Measurements from ENCODE around the gene RFC2. TPM values are rescaled to one million over a fixed set of nuclear protein-coding genes. Genes with fewer than 3 reads are reported as not detected.
"Not testable (repeated sequence)": the region's sequence is repeated elsewhere in the genome, so short reads cannot be mapped to it uniquely, and the experiment has no call there.

RFC2 gene
- total RNA-seq, 4 donors from 2014 or later, result 11.4 to 16.8 (median 14.0) TPM

DNA sequence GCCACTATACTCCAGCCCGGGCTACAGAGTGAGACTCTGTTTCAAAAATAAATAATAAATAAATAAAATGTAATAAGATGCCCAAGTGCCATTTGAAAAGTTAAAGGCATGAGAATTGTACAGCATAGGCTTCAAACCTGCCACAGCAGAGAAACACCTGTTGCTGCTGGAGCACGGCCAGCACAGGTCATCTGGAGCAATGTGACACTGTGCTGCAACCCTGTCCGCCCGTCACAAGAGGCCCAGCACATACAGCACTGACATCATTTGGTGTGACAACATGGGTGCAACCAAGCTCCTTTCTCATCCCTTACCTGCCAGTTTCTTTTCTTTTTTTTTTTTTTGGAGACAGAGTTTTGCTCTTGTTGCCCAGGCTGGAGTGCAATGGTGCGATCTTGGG is 1.3 kb downstream of the RFC2 start:
- Histone ChIP-seq H3K27me3 (no peaks in the 10 kb centered on the region), H3K27ac (no peak overlapping the region), H3K4me3 (replicated peaks in 1 of 3) (no peak overlapping the region), H3K36me3 (peaks cover 14 to 16% of the 10 kb centered on the region in 2 donors), H3K9me3 (no peaks in the 10 kb centered on the region), H3K4me1 (peaks cover 3 to 25% of the 10 kb centered on the region in 2 donors)
- intact Hi-C loops (cut with DNase I), result no loop called here
- WGBS, 2 donors, result 76% methylated on average over 5 of the region's 5 CpGs
- TF ChIP-seq, protein P1, sequence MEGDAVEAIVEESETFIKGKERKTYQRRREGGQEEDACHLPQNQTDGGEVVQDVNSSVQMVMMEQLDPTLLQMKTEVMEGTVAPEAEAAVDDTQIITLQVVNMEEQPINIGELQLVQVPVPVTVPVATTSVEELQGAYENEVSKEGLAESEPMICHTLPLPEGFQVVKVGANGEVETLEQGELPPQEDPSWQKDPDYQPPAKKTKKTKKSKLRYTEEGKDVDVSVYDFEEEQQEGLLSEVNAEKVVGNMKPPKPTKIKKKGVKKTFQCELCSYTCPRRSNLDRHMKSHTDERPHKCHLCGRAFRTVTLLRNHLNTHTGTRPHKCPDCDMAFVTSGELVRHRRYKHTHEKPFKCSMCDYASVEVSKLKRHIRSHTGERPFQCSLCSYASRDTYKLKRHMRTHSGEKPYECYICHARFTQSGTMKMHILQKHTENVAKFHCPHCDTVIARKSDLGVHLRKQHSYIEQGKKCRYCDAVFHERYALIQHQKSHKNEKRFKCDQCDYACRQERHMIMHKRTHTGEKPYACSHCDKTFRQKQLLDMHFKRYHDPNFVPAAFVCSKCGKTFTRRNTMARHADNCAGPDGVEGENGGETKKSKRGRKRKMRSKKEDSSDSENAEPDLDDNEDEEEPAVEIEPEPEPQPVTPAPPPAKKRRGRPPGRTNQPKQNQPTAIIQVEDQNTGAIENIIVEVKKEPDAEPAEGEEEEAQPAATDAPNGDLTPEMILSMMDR (IDR thresholded peaks at IDR 0.05), result no peak
- TF ChIP-seq POLR2A (IDR thresholded peaks at IDR 0.05), result no peak
- no peak for DNase-seq

DNA sequence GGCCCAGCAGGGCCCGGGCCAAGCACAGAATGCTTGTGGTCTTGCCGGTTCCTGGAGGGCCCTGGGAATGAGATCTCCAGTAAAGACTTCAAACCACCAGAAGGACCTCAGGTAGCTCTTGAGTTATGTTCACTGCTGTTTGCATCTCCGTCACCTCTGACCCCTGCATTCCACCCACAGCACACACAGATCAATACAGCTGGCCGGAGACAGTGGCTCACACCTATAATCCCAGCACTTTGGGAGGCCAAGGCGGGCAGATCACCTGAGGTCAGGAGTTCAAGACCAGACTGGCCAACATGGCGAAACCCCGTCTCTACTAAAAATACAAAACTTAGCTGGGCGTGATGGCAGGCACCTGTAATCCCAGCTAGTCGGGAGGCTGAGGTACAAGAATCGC is 5.1 kb downstream of the RFC2 start:
- H3K27me3 ChIP-seq; H3K4me3 ChIP-seq (replicated peaks in 1 of 3); H3K4me1 ChIP-seq; intact Hi-C loops (cut with DNase I); H3K9me3 ChIP-seq; H3K27ac ChIP-seq; DNase-seq: not testable (repeated sequence)
- H3K36me3 ChIP-seq, result peaks cover 18 to 24% of the 10 kb centered on the region in 2 donors
- 91 to 93% methylated on average over 10 of the region's 10 CpGs for WGBS, 2 donors

DNA sequence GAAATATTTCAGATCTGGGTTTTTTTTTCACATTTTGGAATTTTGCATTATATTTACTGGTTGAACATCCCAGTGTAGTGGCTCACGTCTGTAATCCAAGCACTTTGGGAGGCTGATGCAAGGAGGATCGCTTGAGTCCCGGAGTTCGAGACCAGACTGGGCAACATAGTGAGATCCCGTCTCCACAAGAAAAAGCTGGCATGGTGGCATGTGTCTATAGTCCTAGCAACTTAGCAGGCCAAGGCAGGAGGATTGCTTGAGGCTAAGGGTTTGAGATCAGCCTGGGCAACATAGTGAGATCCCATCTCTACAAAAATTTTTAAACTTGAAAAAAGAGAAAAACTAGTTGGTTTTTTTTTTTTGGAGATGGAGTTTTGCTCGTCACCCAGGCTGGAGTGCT is 6.0 kb downstream of the RFC2 start:
- Histone ChIP-seq H3K27me3 (no peaks in the 10 kb centered on the region), H3K27ac (no peak overlapping the region), H3K9me3 (no peaks in the 10 kb centered on the region), H3K4me1 (peaks cover 0 to 2% of the 10 kb centered on the region in 2 donors), H3K36me3 (peaks cover 20 to 24% of the 10 kb centered on the region in 2 donors), H3K4me3 (replicated peaks in 1 of 3) (no peak overlapping the region)
- intact Hi-C loops (cut with DNase I), result no loop called here
- WGBS, 2 donors, result 97 to 98% methylated on average over 6 of the region's 6 CpGs
- no peak for DNase-seq
- TF ChIP-seq POLR2A (IDR thresholded peaks at IDR 0.05), result no peak
- TF ChIP-seq, protein P1 (IDR thresholded peaks at IDR 0.05), result no peak

DNA sequence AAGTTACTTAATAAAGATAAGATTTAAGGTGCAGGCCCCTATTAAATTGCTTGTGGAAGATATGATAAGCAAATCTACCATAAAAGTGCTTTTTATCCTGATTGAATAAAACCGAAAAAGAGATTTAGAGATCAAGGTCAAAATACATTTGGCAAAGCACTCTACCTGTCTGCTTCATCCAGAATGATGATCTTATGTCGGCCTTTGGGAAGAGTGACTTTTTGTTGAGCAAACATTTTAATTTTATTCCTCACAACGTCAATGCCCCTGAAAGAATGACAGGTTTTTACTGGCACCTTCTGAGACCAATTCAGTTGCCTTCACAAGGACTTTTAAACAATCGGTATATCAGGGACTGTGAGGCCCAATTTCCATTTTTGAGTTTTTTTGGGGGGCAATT is 7.7 kb downstream of the RFC2 start:
- Histone ChIP-seq H3K4me1 (no peaks in the 10 kb centered on the region), H3K4me3 (replicated peaks in 1 of 3) (no peak overlapping the region), H3K27ac (no peak overlapping the region), H3K9me3 (no peaks in the 10 kb centered on the region), H3K36me3 (peaks cover 24 to 30% of the 10 kb centered on the region in 2 donors), H3K27me3 (no peaks in the 10 kb centered on the region)
- intact Hi-C loops (cut with DNase I), result no loop called here
- TF ChIP-seq POLR2A (IDR thresholded peaks at IDR 0.05), result no peak
- TF ChIP-seq, protein P1 (IDR thresholded peaks at IDR 0.05), result no peak
- no peak for DNase-seq
- WGBS, 2 donors, result 87 to 91% methylated on average over 4 of the region's 4 CpGs

DNA sequence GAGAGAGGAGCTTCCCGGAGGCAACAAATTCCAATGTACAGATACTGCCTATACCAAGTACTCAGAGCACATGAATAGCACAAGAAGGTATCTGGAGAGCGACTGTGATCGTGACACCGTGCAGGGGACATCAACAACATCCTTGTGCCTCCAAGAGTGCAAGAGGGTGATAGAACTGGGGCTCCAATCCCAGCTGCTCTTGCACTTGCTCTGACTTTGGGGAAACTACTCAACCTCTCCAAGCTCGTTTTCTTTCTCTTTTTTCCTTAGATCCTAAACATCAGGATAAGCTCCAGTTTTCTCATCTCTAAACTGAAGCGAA is 12.1 kb downstream of the RFC2 start:
- TF ChIP-seq, protein P1 (IDR thresholded peaks at IDR 0.05), result no peak
- no peak for TF ChIP-seq POLR2A (IDR thresholded peaks at IDR 0.05)
- no peaks in the 10 kb centered on the region for H3K9me3 ChIP-seq
- H3K4me1 ChIP-seq, result no peaks in the 10 kb centered on the region
- H3K27me3 ChIP-seq, result no peaks in the 10 kb centered on the region
- whole genome bisulfite sequencing, 2 donors, result 68 to 80% methylated on average over 6 of the region's 6 CpGs
- H3K4me3 ChIP-seq (replicated peaks in 1 of 3), result no peak overlapping the region
- DNase-seq, result no peak
- intact Hi-C loops (cut with DNase I), result no loop called here
- H3K27ac ChIP-seq, result no peak overlapping the region
- peaks cover 22 to 44% of the 10 kb centered on the region in 2 donors for H3K36me3 ChIP-seq

DNA sequence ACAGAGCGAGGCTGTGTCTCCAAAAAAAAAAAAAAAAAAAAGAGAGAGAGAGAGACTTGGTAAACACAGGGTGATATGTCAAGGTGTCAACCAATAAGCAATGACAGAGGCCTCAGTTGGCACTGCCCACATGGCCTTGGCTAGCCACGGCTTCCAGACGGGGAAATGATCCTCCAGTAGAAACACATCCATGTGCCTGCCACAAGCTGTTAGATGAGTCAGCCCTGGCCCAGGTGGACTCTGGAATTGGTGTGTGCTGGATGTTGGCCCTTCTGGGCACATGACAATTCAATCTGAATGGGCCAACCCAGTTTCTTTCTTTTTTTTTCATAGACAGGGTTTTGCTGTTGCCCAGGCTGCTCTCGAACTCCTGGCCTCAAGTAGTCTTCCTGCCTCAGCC is 13.7 kb downstream of the RFC2 start:
- intact Hi-C loops (cut with DNase I), result no loop called here
- 96 to 97% methylated on average over 4 of the region's 4 CpGs for WGBS, 2 donors
- H3K27me3 ChIP-seq, result no peaks in the 10 kb centered on the region
- no peaks in the 10 kb centered on the region for H3K4me1 ChIP-seq
- H3K9me3 ChIP-seq, result no peaks in the 10 kb centered on the region
- H3K4me3 ChIP-seq (replicated peaks in 1 of 3), result no peak overlapping the region
- H3K27ac ChIP-seq, result no peak overlapping the region
- TF ChIP-seq, protein P1 (IDR thresholded peaks at IDR 0.05), result no peak
- no peak for TF ChIP-seq POLR2A (IDR thresholded peaks at IDR 0.05)
- peaks cover 27 to 45% of the 10 kb centered on the region in 2 donors for H3K36me3 ChIP-seq
- no peak for DNase-seq
